ENCODE data around the gene HIVEP3.

The HIVEP3 gene

DNA sequence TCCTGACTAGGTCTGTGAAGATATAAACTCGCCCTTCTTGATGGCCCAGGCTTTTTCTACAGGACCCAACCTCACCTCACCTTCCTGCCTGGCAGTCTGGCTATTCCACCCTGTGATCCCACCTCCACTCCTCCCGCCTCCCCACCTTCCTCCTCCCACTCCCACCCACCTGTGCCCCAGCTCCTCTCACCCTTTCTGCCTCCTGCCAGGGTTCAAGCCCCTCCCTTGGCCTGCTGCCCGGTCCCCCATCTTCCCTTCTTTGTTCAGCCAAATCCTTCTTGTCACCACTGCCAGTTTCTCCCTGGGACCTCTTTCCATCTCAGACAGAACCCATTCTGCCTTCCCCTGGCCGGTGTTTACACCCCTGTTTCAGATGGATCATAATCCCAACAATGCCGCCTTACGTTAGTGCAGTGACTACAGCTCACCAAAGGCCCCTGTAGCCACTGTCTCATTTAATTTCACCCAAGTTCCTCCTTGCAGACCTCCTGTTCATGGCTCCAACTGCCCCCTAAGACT lies 306.7 kb downstream of the HIVEP3 start:
- no peak for DNase-seq (ENCODE audit: low read depth)
- TF ChIP-seq, protein P1, sequence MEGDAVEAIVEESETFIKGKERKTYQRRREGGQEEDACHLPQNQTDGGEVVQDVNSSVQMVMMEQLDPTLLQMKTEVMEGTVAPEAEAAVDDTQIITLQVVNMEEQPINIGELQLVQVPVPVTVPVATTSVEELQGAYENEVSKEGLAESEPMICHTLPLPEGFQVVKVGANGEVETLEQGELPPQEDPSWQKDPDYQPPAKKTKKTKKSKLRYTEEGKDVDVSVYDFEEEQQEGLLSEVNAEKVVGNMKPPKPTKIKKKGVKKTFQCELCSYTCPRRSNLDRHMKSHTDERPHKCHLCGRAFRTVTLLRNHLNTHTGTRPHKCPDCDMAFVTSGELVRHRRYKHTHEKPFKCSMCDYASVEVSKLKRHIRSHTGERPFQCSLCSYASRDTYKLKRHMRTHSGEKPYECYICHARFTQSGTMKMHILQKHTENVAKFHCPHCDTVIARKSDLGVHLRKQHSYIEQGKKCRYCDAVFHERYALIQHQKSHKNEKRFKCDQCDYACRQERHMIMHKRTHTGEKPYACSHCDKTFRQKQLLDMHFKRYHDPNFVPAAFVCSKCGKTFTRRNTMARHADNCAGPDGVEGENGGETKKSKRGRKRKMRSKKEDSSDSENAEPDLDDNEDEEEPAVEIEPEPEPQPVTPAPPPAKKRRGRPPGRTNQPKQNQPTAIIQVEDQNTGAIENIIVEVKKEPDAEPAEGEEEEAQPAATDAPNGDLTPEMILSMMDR (IDR thresholded peaks at IDR 0.05; ENCODE audit: insufficient read depth, low read depth, low read length, missing control alignments) = no peak
- H3K4me3 ChIP-seq (ENCODE audit: low read depth, low read length) = no peak overlapping the region

DNA sequence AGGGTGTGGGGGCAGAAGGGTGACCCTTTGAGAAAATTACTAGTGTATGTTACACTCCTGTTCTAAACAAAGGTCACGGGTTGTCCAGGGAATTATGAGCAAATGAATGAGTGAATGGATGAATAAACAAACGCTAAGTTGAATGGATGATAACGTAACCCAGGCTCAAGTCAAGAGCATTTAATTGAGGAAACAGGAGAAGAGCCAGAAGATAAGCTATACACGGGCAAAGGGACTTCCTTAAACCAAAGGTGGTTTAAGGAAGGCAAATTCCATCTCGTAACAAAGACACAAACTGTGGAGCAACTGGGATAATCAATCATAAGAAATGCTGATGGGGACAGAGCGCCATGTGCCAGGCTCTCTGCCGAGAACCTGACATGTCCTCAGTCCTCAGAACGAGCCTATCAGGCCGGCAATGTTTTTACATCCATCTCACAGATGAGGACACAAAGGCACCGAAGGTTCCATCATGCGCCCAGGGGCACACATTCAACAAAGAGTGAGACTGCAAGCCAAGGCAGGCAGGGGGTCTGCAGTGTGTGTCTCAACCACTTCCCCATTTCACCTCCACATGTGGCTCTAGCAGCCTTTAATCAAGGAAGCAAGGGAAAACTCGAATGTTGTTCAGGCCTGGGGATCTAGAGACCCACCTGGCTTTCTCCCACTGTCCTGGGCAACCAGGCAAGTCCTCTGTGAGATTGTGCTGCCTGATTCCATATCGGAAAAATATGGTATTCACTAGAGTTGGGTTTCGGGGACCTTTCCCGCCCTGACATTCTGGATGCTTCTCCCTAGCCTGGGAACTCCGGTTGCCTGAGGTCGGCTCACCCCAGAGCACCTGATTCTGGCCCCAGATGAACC lies 307.4 kb downstream of the HIVEP3 start:
- H3K4me3 ChIP-seq (ENCODE audit: low read depth, low read length) = no peak overlapping the region
- no peak for DNase-seq (ENCODE audit: low read depth)
- TF ChIP-seq, protein P1 (IDR thresholded peaks at IDR 0.05; ENCODE audit: insufficient read depth, low read depth, low read length, missing control alignments) = no peak

DNA sequence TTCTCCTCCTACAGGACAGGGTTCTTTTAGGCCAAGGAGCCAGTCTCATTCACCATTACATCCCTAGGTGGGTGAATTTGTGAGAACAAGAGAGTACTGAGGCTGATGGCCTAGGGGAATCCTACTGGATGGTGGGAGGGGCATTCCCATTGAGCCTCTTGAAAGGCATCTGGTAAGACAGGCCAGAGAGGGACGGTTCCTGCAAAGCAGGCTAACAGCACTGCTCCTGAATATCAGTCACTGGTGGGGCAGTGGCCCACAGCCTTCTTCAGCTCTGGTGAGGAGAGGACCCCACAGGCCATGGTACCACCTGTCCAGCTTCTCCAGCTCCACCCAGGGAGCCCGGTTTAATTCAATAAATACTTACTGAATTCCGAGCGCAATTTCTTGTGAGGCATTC lies 308.4 kb downstream of the HIVEP3 start:
- H3K4me3 ChIP-seq (ENCODE audit: low read depth, low read length) = no peak overlapping the region
- DNase-seq (ENCODE audit: low read depth) = no peak
- TF ChIP-seq, protein P1 (IDR thresholded peaks at IDR 0.05; ENCODE audit: insufficient read depth, low read depth, low read length, missing control alignments) = no peak

DNA sequence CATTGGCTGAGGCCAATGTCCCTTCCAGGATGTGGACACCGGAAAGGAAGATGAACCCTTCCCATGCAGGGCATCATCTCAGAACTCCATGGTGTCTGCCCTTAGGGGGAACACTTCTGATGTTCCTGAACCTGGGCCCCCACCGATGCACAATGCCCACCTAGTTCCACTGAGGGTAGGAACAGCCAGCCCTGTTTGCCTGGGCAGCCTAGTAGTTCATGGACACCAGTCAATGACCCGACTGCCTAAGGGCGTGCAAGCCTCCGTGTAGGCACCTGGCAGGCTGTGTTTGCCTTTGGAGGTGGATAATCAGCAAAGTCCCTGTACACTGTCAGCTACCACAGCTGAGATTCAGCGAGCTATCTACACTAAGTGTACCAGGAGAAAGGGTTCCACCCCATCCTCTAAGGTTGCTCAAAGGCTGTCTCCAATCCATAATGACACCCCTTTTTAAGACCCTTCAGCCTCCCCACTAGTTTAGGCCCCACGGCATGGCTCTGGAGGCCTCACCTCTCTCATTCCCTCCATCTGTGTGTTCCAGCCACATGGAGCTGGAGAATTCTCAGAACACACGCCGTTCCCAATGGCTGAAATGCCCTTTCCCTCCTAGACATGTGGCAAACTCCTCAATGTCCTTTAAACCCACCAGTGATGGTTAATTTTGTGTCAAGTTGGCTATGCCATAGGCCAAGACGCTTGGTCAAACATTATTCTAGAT lies 309.4 kb downstream of the HIVEP3 start:
- TF ChIP-seq, protein P1 (IDR thresholded peaks at IDR 0.05; ENCODE audit: insufficient read depth, low read depth, low read length, missing control alignments) = no peak
- no peak for DNase-seq (ENCODE audit: low read depth)

DNA sequence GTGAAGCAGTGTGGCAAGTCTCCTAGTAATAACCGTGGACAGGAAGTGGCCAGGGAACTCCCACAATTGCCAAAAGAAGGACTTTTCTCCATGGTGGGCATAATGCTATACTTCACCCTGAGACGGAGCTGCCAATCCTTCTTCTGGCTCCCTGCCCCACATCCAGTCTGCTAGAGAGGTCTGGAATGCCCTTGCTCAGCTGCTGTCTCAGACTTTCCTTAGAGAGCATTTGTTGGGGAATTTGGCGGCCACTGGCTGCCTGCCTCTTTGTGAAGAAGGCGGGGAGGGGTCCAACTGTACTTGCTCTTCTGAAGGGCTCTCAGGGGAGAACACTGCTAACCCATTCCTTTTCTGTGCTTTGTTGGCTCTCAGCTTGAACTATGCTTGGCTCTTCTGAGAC lies 310.5 kb downstream of the HIVEP3 start:
- DNase-seq (ENCODE audit: low read depth) = no peak
- TF ChIP-seq, protein P1 (IDR thresholded peaks at IDR 0.05; ENCODE audit: insufficient read depth, low read depth, low read length, missing control alignments) = no peak

More for the DNA sequence above, 309.4 kb downstream of the HIVEP3 start:
- H3K4me3 ChIP-seq (ENCODE audit: low read depth, low read length) = no peak overlapping the region

DNA sequence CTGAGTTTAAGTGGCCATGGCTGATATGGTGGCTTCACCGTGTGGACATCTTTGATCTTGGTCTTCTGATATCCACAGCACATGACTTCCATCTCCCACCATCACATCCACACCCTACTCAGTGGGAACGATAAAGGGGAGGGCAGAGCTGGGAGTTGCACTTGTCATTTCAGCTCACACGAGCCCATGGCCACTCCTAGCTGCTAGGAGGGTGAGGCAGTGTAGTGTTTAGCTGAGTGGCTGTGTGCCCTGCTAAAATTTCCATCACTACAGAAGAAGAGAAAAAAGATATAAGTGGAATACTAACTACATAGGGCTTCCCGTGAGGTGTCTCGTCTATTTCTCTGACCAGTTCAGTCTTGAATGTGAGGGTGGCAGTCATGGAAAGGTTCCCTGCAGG lies 310.9 kb downstream of the HIVEP3 start:
- DNase-seq (ENCODE audit: low read depth) = no peak
- TF ChIP-seq, protein P1 (IDR thresholded peaks at IDR 0.05; ENCODE audit: insufficient read depth, low read depth, low read length, missing control alignments) = no peak

More for the DNA sequence above, 310.5 kb downstream of the HIVEP3 start:
- no peak overlapping the region for H3K4me3 ChIP-seq (ENCODE audit: low read depth, low read length)

More for the DNA sequence above, 310.9 kb downstream of the HIVEP3 start:
- no peak overlapping the region for H3K4me3 ChIP-seq (ENCODE audit: low read depth, low read length)

Data from GM12865 (cell line).